ENCODE results near the gene AP3B1. TPM values are rescaled to one million over a fixed set of nuclear protein-coding genes. Genes with fewer than 3 reads are reported as not detected.

Gene AP3B1
- total RNA-seq, 1 donor from 2014 or later = 105 TPM

- no peak overlapping the region for H3K4me3 Mint-ChIP-seq
These were observed 307.2 kb downstream of the AP3B1 start for GRCh38 chr5:77987331-77987730.

GRCh38 chr5:77986261-77986660 is 308.2 kb downstream of the AP3B1 start:
- peaks cover 59% of the 10 kb centered on the region for H3K4me1 ChIP-seq
- H2AFZ ChIP-seq (replicated peaks) = no peak overlapping the region
- H3F3A ChIP-seq (ENCODE audit: low read depth) = peaks cover 39% of the 10 kb centered on the region
- no peaks in the 10 kb centered on the region for H3K36me3 ChIP-seq
- no peak overlapping the region for H3K4me3 ChIP-seq
- H3K4me3 Mint-ChIP-seq = no peak overlapping the region
- TF ChIP-seq EZH2 (IDR thresholded peaks at IDR 0.05) (no peak), EZH2phosphoT487 (IDR thresholded peaks at IDR 0.05) (no peak), CTCF (IDR thresholded peaks at IDR 0.05) (no peak)
- no peak overlapping the region for H3K27ac ChIP-seq
- H3K27ac Mint-ChIP-seq = no peak overlapping the region
- H3K27me3 ChIP-seq = no peaks in the 10 kb centered on the region
- peaks cover 20% of the 10 kb centered on the region for H4K20me1 ChIP-seq (ENCODE audit: low read depth)
- H3K27me3 Mint-ChIP-seq (ENCODE audit: insufficient read depth, low read depth) = peaks cover 27% of the 10 kb centered on the region
- H3K79me2 ChIP-seq (ENCODE audit: low read depth) = no peaks in the 10 kb centered on the region
- H3K9ac ChIP-seq = no peak overlapping the region
- H3K36me3 Mint-ChIP-seq = peaks cover 2% of the 10 kb centered on the region
- no peaks in the 10 kb centered on the region for H3K9me3 ChIP-seq (ENCODE audit: low read depth)
- peaks cover 2% of the 10 kb centered on the region for H3K9me3 Mint-ChIP-seq
- H3K4me1 Mint-ChIP-seq = peaks cover 36% of the 10 kb centered on the region
- H3K4me2 ChIP-seq = peak overlapping the region; percentile 14
- DNase-seq (ENCODE audit: low spot score) = no peak

More at GRCh38 chr5:77987331-77987730, 307.2 kb downstream of the AP3B1 start:
- TF ChIP-seq EZH2phosphoT487 (IDR thresholded peaks at IDR 0.05) (no peak), CTCF (IDR thresholded peaks at IDR 0.05) (no peak), EZH2 (IDR thresholded peaks at IDR 0.05) (no peak)
- H3K36me3 Mint-ChIP-seq = no peaks in the 10 kb centered on the region
- peaks cover 22% of the 10 kb centered on the region for H3K27me3 Mint-ChIP-seq (ENCODE audit: insufficient read depth, low read depth)
- no peak overlapping the region for H3K27ac Mint-ChIP-seq
- Histone ChIP-seq H3K9me3 (ENCODE audit: low read depth) (no peaks in the 10 kb centered on the region), H3K9ac (no peak overlapping the region), H3K4me1 (peaks cover 70% of the 10 kb centered on the region), H3K4me3 (no peak overlapping the region), H3F3A (ENCODE audit: low read depth) (peaks cover 43% of the 10 kb centered on the region), H3K27ac (no peak overlapping the region), H2AFZ (replicated peaks) (no peak overlapping the region), H3K79me2 (ENCODE audit: low read depth) (no peaks in the 10 kb centered on the region), H3K36me3 (no peaks in the 10 kb centered on the region), H3K4me2 (peak overlapping the region; percentile 23), H4K20me1 (ENCODE audit: low read depth) (peaks cover 22% of the 10 kb centered on the region), H3K27me3 (no peaks in the 10 kb centered on the region)
- peak; percentile 56 for DNase-seq (ENCODE audit: low spot score)
- H3K9me3 Mint-ChIP-seq = no peaks in the 10 kb centered on the region
- H3K4me1 Mint-ChIP-seq = peaks cover 46% of the 10 kb centered on the region

DNA sequence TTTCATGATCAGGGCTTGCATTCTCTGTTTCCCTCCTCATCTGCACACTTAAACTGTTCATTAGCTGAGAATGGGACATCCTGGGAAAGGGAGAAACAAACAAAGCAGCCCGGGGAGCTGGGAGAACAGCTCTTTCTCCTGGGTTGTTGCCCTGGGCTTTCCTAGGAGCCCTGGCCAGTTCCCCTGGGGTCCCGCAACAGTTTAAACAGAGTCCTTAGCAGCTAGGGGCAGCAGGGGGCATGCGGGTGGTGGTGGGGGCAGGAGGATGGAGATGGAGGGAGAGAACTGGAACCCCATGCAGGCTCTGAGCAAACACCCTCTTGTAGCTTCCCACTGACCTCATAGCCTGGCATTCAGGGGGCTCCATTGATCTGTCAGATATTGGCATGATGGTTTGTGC is 309.3 kb downstream of the AP3B1 start:
- Mint-ChIP-seq H3K27me3 (ENCODE audit: insufficient read depth, low read depth) (peaks cover 32% of the 10 kb centered on the region), H3K27ac (no peak overlapping the region), H3K4me1 (peaks cover 25% of the 10 kb centered on the region), H3K9me3 (peaks cover 2% of the 10 kb centered on the region), H3K4me3 (no peak overlapping the region), H3K36me3 (peaks cover 2% of the 10 kb centered on the region)
- H3K4me2 ChIP-seq = peak overlapping the region; percentile 42
- H3K27me3 ChIP-seq = peaks cover 3% of the 10 kb centered on the region
- H3K4me3 ChIP-seq = no peak overlapping the region
- DNase-seq (ENCODE audit: low spot score) = no peak
- H3K36me3 ChIP-seq = no peaks in the 10 kb centered on the region
- no peaks in the 10 kb centered on the region for H3K9me3 ChIP-seq (ENCODE audit: low read depth)
- peaks cover 9% of the 10 kb centered on the region for H4K20me1 ChIP-seq (ENCODE audit: low read depth)
- no peak overlapping the region for H2AFZ ChIP-seq (replicated peaks)
- no peak overlapping the region for H3K27ac ChIP-seq
- H3F3A ChIP-seq (ENCODE audit: low read depth) = peaks cover 29% of the 10 kb centered on the region
- H3K79me2 ChIP-seq (ENCODE audit: low read depth) = no peaks in the 10 kb centered on the region
- no peak for TF ChIP-seq EZH2 (IDR thresholded peaks at IDR 0.05)
- TF ChIP-seq CTCF (IDR thresholded peaks at IDR 0.05) = no peak
- TF ChIP-seq EZH2phosphoT487 (IDR thresholded peaks at IDR 0.05) = no peak
- H3K9ac ChIP-seq = no peak overlapping the region
- H3K4me1 ChIP-seq = peaks cover 49% of the 10 kb centered on the region
